WTC11 (cell line): ENCODE data around the gene CAMTA1. TPM values are rescaled to one million over a fixed set of nuclear protein-coding genes. Genes with fewer than 3 reads are reported as not detected.

Experiments used
- ATAC-seq: fragments of 200-7000 bp; cut with Tn5 transposase; 2 replicates; pipeline ENCODE4 v1.10.0; 2021; ENCODE audit warnings: mild to moderate bottlenecking, moderate library complexity
- CTCF ChIA-PET: fragments of 300-600 bp; sonication (Branson Sonifier 250); formaldehyde crosslinking; loops from one replicate; lab custom pipeline; 2021; ENCODE audit warnings: antibody characterized with exemption; lab: Charles Lee
- POLR2A ChIA-PET: fragments of 350-600 bp; sonication (Branson Sonifier 250); formaldehyde crosslinking; loops from one replicate; lab custom pipeline; 2021; ENCODE audit warnings: antibody characterized with exemption; lab: Charles Lee
- DNase-seq: peaks from one replicate; pipeline ENCODE4 v3.0.0; 2021; ENCODE audit warnings: low spot score
- H3K27ac Mint-ChIP-seq: 2 replicates; pipeline ENCODE4 v1.8.0; 2021; ENCODE audit warnings: mixed read lengths
- H3K27me3 Mint-ChIP-seq: 2 replicates; pipeline ENCODE4 v1.8.0; 2021; ENCODE audit warnings: low read depth, mild to moderate bottlenecking, moderate library complexity, mixed read lengths
- H3K36me3 Mint-ChIP-seq: 2 replicates; pipeline ENCODE4 v1.8.0; 2021; ENCODE audit warnings: mixed read lengths
- H3K4me1 Mint-ChIP-seq: 2 replicates; pipeline ENCODE4 v1.8.0; 2022; ENCODE audit warnings: mixed read lengths
- H3K4me3 Mint-ChIP-seq: 2 replicates; pipeline ENCODE4 v1.8.0; 2021; ENCODE audit warnings: mild to moderate bottlenecking, moderate library complexity, mixed read lengths
- H3K9me3 Mint-ChIP-seq: 2 replicates; pipeline ENCODE4 v1.8.0; 2021; ENCODE audit warnings: mixed read lengths
- ELF4 ChIP-seq: sonication (generic); formaldehyde crosslinking; IDR thresholded peaks from 2 replicates; pipeline ENCODE4 v1.8.1; 2022; ENCODE audit warnings: low read depth, mild to moderate bottlenecking, moderate library complexity, missing genetic modification reagents
- ETV6 ChIP-seq: sonication (generic); formaldehyde crosslinking; IDR thresholded peaks from 2 replicates; pipeline ENCODE4 v1.8.1; 2022; ENCODE audit warnings: mild to moderate bottlenecking, missing genetic modification reagents
- GRHL2 ChIP-seq: fragments of 250-450 bp; sonication (Bioruptor Pico); IDR thresholded peaks from 2 replicates; pipeline ENCODE4 v1.8.0; 2022; ENCODE audit warnings: mild to moderate bottlenecking, moderate library complexity; ENCODE audit not compliant: insufficient replicate concordance, severe bottlenecking
- IRF2 ChIP-seq: sonication (generic); formaldehyde crosslinking; IDR thresholded peaks from 2 replicates; pipeline ENCODE4 v1.8.0; 2022; ENCODE audit warnings: low read depth, missing genetic modification reagents, borderline replicate concordance
- MYBL2 ChIP-seq: sonication (generic); formaldehyde crosslinking; IDR thresholded peaks from 2 replicates; pipeline ENCODE4 v1.8.1; 2023; ENCODE audit warnings: mild to moderate bottlenecking, moderate library complexity, missing genetic modification reagents
- NFE2L1 ChIP-seq: sonication (generic); formaldehyde crosslinking; IDR thresholded peaks from 2 replicates; pipeline ENCODE4 v1.8.1; 2023; ENCODE audit warnings: missing genetic modification reagents
- NR1H2 ChIP-seq: sonication (generic); formaldehyde crosslinking; IDR thresholded peaks from 2 replicates; pipeline ENCODE4 v1.9.0; 2021; ENCODE audit warnings: mild to moderate bottlenecking, moderate library complexity, missing genetic modification reagents
- SMAD3 ChIP-seq: sonication (generic); formaldehyde crosslinking; IDR thresholded peaks from 2 replicates; pipeline ENCODE4 v1.8.0; 2022; ENCODE audit warnings: missing genetic modification reagents, mild to moderate bottlenecking, borderline replicate concordance
- SOX15 ChIP-seq: fragments of 250-450 bp; sonication (Bioruptor Pico); IDR thresholded peaks from 2 replicates; pipeline ENCODE4 v1.9.0; 2021; ENCODE audit warnings: mild to moderate bottlenecking
- TCF7 ChIP-seq: sonication (generic); formaldehyde crosslinking; IDR thresholded peaks from 2 replicates; pipeline ENCODE4 v1.8.0; 2022; ENCODE audit warnings: mild to moderate bottlenecking, low read depth, missing genetic modification reagents, moderate library complexity
- ZNF121 ChIP-seq: sonication (generic); formaldehyde crosslinking; IDR thresholded peaks from 2 replicates; pipeline ENCODE4 v1.8.0; 2023; ENCODE audit warnings: missing genetic modification reagents
- ZNF263 ChIP-seq: sonication (generic); formaldehyde crosslinking; IDR thresholded peaks from 2 replicates; pipeline ENCODE4 v1.8.1; 2022; ENCODE audit warnings: low read depth, mild to moderate bottlenecking, moderate library complexity, missing genetic modification reagents
- total RNA-seq: library from RNA; stranded (reverse); gene quantifications from 3 replicates; pipeline ENCODE4 v1.2.3, GENCODE V29; 2021
- TF ChIP-seq, protein P1 (sequence below): sonication (generic); formaldehyde crosslinking; IDR thresholded peaks from 2 replicates; pipeline ENCODE4 v1.8.1; 2023; ENCODE audit warnings: mild to moderate bottlenecking, missing genetic modification reagents
- TF ChIP-seq, protein P2 (sequence below): sonication (generic); formaldehyde crosslinking; IDR thresholded peaks from 2 replicates; pipeline ENCODE4 v1.8.1; 2022; ENCODE audit warnings: low read depth, mild to moderate bottlenecking, moderate library complexity, missing genetic modification reagents, borderline replicate concordance
- TF ChIP-seq, protein P3 (sequence below): sonication (generic); formaldehyde crosslinking; IDR thresholded peaks from 2 replicates; pipeline ENCODE4 v1.8.0; 2023; ENCODE audit warnings: mild to moderate bottlenecking, missing genetic modification reagents
- TF ChIP-seq, protein P4 (sequence below): sonication (generic); formaldehyde crosslinking; conservative IDR thresholded peaks from 2 replicates; pipeline ENCODE4 v1.8.1; 2023; ENCODE audit warnings: mild to moderate bottlenecking, low read depth, missing genetic modification reagents, moderate library complexity
- TF ChIP-seq, protein P5 (sequence below): sonication (generic); formaldehyde crosslinking; IDR thresholded peaks from 2 replicates; pipeline ENCODE4 v1.8.0; 2022; ENCODE audit warnings: mild to moderate bottlenecking, missing genetic modification reagents
- TF ChIP-seq, protein P6 (sequence below): fragments of 200-600 bp; IDR thresholded peaks from 2 replicates; pipeline ENCODE4 v1.8.0; 2022; ENCODE audit warnings: antibody characterized with exemption
- TF ChIP-seq, protein P7 (sequence below): fragments of 250-450 bp; sonication (Bioruptor Pico); IDR thresholded peaks from 2 replicates; pipeline ENCODE4 v1.9.0; 2021; ENCODE audit warnings: mild to moderate bottlenecking
- TF ChIP-seq, protein P8 (sequence below): sonication (generic); formaldehyde crosslinking; IDR thresholded peaks from 2 replicates; pipeline ENCODE4 v1.8.1; 2022; ENCODE audit warnings: mild to moderate bottlenecking, moderate library complexity, missing genetic modification reagents

The CAMTA1 gene
- total RNA-seq, 1 experiment from 2014 or later, result 86.4 TPM

DNA sequence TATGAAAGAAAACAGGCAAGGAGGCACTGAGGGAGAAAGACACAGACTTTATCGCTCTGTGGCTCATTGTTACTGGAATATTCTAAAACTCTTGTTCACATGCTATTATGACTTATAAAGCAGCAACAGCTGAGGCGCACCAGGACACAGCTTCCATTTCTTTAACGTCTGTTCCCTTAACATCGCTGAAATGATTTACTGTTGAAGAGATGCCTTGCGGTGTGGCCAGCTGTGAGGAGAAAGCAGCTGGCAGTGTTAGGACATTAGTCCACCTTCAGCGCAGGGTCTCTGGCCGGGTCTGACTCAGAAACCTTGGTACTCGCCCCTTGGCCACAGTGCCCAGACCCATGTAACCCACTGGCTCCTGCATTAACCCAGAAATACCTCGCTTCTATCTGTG, 995.7 kb downstream of the CAMTA1 start:
- Mint-ChIP-seq H3K4me1 (peaks cover 10% of the 10 kb centered on the region), H3K36me3 (peaks cover 42% of the 10 kb centered on the region), H3K27ac (no peak overlapping the region), H3K9me3 (0 out of 2 replicates have a peak, but pooled peaks cover 6% of the 10 kb centered on the region), H3K27me3 (peaks cover 14% of the 10 kb centered on the region), H3K4me3 (no peak overlapping the region)
- ChIA-PET CTCF (no interaction called here), POLR2A (no interaction called here)
- DNase-seq (no peak), ATAC-seq (no peak)
- TF ChIP-seq TCF7 (CRISPR knock-in tag), result no peak
- TF ChIP-seq, protein P1, sequence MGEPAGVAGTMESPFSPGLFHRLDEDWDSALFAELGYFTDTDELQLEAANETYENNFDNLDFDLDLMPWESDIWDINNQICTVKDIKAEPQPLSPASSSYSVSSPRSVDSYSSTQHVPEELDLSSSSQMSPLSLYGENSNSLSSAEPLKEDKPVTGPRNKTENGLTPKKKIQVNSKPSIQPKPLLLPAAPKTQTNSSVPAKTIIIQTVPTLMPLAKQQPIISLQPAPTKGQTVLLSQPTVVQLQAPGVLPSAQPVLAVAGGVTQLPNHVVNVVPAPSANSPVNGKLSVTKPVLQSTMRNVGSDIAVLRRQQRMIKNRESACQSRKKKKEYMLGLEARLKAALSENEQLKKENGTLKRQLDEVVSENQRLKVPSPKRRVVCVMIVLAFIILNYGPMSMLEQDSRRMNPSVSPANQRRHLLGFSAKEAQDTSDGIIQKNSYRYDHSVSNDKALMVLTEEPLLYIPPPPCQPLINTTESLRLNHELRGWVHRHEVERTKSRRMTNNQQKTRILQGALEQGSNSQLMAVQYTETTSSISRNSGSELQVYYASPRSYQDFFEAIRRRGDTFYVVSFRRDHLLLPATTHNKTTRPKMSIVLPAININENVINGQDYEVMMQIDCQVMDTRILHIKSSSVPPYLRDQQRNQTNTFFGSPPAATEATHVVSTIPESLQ (CRISPR knock-in tag), result no peak
- TF ChIP-seq, protein P2, sequence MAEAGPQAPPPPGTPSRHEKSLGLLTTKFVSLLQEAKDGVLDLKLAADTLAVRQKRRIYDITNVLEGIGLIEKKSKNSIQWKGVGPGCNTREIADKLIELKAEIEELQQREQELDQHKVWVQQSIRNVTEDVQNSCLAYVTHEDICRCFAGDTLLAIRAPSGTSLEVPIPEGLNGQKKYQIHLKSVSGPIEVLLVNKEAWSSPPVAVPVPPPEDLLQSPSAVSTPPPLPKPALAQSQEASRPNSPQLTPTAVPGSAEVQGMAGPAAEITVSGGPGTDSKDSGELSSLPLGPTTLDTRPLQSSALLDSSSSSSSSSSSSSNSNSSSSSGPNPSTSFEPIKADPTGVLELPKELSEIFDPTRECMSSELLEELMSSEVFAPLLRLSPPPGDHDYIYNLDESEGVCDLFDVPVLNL (CRISPR knock-in tag), result no peak
- TF ChIP-seq, protein P3, sequence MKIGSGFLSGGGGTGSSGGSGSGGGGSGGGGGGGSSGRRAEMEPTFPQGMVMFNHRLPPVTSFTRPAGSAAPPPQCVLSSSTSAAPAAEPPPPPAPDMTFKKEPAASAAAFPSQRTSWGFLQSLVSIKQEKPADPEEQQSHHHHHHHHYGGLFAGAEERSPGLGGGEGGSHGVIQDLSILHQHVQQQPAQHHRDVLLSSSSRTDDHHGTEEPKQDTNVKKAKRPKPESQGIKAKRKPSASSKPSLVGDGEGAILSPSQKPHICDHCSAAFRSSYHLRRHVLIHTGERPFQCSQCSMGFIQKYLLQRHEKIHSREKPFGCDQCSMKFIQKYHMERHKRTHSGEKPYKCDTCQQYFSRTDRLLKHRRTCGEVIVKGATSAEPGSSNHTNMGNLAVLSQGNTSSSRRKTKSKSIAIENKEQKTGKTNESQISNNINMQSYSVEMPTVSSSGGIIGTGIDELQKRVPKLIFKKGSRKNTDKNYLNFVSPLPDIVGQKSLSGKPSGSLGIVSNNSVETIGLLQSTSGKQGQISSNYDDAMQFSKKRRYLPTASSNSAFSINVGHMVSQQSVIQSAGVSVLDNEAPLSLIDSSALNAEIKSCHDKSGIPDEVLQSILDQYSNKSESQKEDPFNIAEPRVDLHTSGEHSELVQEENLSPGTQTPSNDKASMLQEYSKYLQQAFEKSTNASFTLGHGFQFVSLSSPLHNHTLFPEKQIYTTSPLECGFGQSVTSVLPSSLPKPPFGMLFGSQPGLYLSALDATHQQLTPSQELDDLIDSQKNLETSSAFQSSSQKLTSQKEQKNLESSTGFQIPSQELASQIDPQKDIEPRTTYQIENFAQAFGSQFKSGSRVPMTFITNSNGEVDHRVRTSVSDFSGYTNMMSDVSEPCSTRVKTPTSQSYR (CRISPR knock-in tag), result no peak
- TF ChIP-seq, protein P4, sequence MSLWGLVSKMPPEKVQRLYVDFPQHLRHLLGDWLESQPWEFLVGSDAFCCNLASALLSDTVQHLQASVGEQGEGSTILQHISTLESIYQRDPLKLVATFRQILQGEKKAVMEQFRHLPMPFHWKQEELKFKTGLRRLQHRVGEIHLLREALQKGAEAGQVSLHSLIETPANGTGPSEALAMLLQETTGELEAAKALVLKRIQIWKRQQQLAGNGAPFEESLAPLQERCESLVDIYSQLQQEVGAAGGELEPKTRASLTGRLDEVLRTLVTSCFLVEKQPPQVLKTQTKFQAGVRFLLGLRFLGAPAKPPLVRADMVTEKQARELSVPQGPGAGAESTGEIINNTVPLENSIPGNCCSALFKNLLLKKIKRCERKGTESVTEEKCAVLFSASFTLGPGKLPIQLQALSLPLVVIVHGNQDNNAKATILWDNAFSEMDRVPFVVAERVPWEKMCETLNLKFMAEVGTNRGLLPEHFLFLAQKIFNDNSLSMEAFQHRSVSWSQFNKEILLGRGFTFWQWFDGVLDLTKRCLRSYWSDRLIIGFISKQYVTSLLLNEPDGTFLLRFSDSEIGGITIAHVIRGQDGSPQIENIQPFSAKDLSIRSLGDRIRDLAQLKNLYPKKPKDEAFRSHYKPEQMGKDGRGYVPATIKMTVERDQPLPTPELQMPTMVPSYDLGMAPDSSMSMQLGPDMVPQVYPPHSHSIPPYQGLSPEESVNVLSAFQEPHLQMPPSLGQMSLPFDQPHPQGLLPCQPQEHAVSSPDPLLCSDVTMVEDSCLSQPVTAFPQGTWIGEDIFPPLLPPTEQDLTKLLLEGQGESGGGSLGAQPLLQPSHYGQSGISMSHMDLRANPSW (CRISPR knock-in tag), result no peak
- TF ChIP-seq, protein P5, sequence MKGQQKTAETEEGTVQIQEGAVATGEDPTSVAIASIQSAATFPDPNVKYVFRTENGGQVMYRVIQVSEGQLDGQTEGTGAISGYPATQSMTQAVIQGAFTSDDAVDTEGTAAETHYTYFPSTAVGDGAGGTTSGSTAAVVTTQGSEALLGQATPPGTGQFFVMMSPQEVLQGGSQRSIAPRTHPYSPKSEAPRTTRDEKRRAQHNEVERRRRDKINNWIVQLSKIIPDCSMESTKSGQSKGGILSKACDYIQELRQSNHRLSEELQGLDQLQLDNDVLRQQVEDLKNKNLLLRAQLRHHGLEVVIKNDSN (CRISPR knock-in tag), result no peak
- no peak for TF ChIP-seq IRF2 (CRISPR knock-in tag)
- no peak for TF ChIP-seq SOX15 (CRISPR knock-in tag)
- TF ChIP-seq, protein P6, sequence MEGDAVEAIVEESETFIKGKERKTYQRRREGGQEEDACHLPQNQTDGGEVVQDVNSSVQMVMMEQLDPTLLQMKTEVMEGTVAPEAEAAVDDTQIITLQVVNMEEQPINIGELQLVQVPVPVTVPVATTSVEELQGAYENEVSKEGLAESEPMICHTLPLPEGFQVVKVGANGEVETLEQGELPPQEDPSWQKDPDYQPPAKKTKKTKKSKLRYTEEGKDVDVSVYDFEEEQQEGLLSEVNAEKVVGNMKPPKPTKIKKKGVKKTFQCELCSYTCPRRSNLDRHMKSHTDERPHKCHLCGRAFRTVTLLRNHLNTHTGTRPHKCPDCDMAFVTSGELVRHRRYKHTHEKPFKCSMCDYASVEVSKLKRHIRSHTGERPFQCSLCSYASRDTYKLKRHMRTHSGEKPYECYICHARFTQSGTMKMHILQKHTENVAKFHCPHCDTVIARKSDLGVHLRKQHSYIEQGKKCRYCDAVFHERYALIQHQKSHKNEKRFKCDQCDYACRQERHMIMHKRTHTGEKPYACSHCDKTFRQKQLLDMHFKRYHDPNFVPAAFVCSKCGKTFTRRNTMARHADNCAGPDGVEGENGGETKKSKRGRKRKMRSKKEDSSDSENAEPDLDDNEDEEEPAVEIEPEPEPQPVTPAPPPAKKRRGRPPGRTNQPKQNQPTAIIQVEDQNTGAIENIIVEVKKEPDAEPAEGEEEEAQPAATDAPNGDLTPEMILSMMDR, result no peak

DNA sequence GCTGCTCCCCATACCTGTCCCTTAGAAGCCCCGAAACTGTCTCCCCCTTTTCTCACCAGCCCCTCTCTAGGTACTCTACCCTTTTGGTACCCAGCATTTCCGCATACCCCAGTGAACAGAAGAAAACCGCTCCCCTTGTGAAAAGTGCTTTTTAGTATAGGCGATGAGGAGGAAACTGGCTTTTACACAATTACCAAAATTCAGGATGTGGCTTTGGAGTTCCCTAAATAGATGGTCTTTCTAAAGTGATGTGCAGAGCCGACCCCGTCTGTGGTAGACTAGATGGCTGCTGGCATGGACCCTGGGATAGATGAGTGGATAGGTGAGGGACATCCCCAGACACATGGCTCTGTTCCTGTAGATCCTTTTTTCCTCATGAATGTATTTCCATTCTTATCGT, 996.2 kb downstream of the CAMTA1 start:
- CTCF ChIA-PET, result no interaction called here
- Mint-ChIP-seq H3K4me3 (no peak overlapping the region), H3K27ac (no peak overlapping the region), H3K36me3 (peaks cover 42% of the 10 kb centered on the region), H3K4me1 (peaks cover 10% of the 10 kb centered on the region), H3K9me3 (0 out of 2 replicates have a peak, but pooled peaks cover 6% of the 10 kb centered on the region), H3K27me3 (peaks cover 14% of the 10 kb centered on the region)
- TF ChIP-seq MYBL2 (CRISPR knock-in tag), result no peak
- TF ChIP-seq, protein P7, sequence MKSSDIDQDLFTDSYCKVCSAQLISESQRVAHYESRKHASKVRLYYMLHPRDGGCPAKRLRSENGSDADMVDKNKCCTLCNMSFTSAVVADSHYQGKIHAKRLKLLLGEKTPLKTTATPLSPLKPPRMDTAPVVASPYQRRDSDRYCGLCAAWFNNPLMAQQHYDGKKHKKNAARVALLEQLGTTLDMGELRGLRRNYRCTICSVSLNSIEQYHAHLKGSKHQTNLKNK (CRISPR knock-in tag), result no peak
- TF ChIP-seq, protein P8, sequence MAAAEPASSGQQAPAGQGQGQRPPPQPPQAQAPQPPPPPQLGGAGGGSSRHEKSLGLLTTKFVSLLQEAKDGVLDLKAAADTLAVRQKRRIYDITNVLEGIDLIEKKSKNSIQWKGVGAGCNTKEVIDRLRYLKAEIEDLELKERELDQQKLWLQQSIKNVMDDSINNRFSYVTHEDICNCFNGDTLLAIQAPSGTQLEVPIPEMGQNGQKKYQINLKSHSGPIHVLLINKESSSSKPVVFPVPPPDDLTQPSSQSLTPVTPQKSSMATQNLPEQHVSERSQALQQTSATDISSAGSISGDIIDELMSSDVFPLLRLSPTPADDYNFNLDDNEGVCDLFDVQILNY (CRISPR knock-in tag), result no peak
- TF ChIP-seq TCF7 (CRISPR knock-in tag), result no peak
- no peak for TF ChIP-seq ELF4 (CRISPR knock-in tag)
- TF ChIP-seq GRHL2 (CRISPR knock-in tag), result no peak
- TF ChIP-seq NR1H2 (CRISPR knock-in tag), result no peak
- TF ChIP-seq ETV6 (CRISPR knock-in tag), result no peak
- TF ChIP-seq SMAD3 (CRISPR knock-in tag), result no peak
- TF ChIP-seq ZNF121, result no peak
- TF ChIP-seq NFE2L1 (CRISPR knock-in tag), result no peak
- TF ChIP-seq ZNF263, result no peak
- DNase-seq (no peak), ATAC-seq (no peak)
- POLR2A ChIA-PET, result no interaction called here
